ENCODE data around the gene PTPRD. TPM values are rescaled to one million over a fixed set of nuclear protein-coding genes. Genes with fewer than 3 reads are reported as not detected.

Gene PTPRD
- total RNA-seq, 1 experiment from 2014 or later, result 32.5 TPM

DNA sequence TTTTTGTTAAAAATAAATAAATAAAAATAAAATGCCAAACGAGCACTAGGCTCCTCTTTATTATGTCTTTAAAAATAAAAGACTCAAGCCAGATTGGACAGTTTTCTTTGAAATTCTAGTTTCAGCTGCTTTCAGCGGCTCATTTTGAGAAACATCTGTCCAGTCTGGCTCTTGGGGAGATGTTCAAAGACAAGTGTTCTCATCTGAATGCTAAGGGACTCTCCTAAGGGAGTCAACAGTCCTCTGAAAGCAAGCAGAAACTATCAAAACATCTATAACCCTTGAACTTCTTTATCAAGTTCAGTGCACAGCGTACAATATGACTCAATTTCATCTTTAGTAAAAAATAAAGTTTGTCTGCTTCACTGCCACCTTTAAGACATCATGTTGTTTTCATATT is 1927.0 kb downstream of the PTPRD start:
- peaks cover 5 to 22% (median 5%) of the 10 kb centered on the region in 3 experiments for H3K36me3 Mint-ChIP-seq (ENCODE audit: insufficient read depth in 1 of 3, low read depth in 3 of 3)
- Histone ChIP-seq H3T11ph (ENCODE audit: low read length) (no peak overlapping the region), H3K4me1 (ENCODE audit: insufficient read depth, low read length) (peaks cover 9% of the 10 kb centered on the region; the same call in 1 of the 2 replicates), H3K56ac (ENCODE audit: insufficient read length, low read depth, low read length) (no peak overlapping the region), H4K20me1 (ENCODE audit: control insufficient read depth, insufficient read depth, insufficient read length) (no peaks in the 10 kb centered on the region), H2BK20ac (ENCODE audit: low read depth, low read length, poor library complexity, severe bottlenecking) (no peak overlapping the region), H3K79me1 (ENCODE audit: insufficient read depth, low read depth, low read length, poor library complexity, severe bottlenecking) (no peaks in the 10 kb centered on the region), H3K4me2 (ENCODE audit: insufficient read depth, insufficient read length, low read length) (no peak overlapping the region), H4K5ac (ENCODE audit: insufficient read length, low read depth, low read length) (no peak overlapping the region), H2BK12ac (ENCODE audit: insufficient read length, low read depth, low read length) (no peak overlapping the region), H3K4ac (ENCODE audit: low read depth, low read length) (no peak overlapping the region), H3K18ac (ENCODE audit: insufficient read length, low read depth, low read length) (no peak overlapping the region), H3K14ac (ENCODE audit: insufficient read depth, low read length) (no peak overlapping the region), H4K8ac (replicated peaks; ENCODE audit: insufficient read length, low read depth, low read length) (no peak overlapping the region), H3K9me3 (ENCODE audit: control insufficient read depth, low read depth, low read length) (no peaks in the 10 kb centered on the region), H3K27me3 (ENCODE audit: insufficient read depth, low read length) (no peaks in the 10 kb centered on the region), H3K79me2 (ENCODE audit: insufficient read depth, low read length) (no peaks in the 10 kb centered on the region), H2BK5ac (ENCODE audit: insufficient read length, low read length) (no peak overlapping the region), H2BK15ac (ENCODE audit: low read depth, low read length) (no peak overlapping the region), H4K91ac (ENCODE audit: insufficient read length, low read depth, low read length) (no peak overlapping the region), H3K23ac (ENCODE audit: insufficient read length, low read depth, low read length) (no peak overlapping the region), H3K9ac (ENCODE audit: extremely low read depth, insufficient read length, low read length) (no peak overlapping the region), H2AK5ac (ENCODE audit: insufficient read length, low read length) (no peak overlapping the region), H2AFZ (ENCODE audit: low read length) (no peak overlapping the region), H3K23me2 (ENCODE audit: insufficient read length, low read depth, low read length, poor library complexity, severe bottlenecking) (no peaks in the 10 kb centered on the region), H3K27ac (ENCODE audit: insufficient read length, low read depth, low read length) (no peak overlapping the region), H2BK120ac (ENCODE audit: low read depth, low read length, poor library complexity, severe bottlenecking) (no peak overlapping the region)
- H3K27me3 Mint-ChIP-seq (ENCODE audit: low read depth), result no peaks in the 10 kb centered on the region
- peaks cover 34 to 37% of the 10 kb centered on the region in 2 experiments for H3K4me1 Mint-ChIP-seq
- H3K9me3 Mint-ChIP-seq, result peaks cover 6 to 11% of the 10 kb centered on the region in 2 experiments
- H3K27ac Mint-ChIP-seq, result no peak overlapping the region
- TF ChIP-seq, protein P1, sequence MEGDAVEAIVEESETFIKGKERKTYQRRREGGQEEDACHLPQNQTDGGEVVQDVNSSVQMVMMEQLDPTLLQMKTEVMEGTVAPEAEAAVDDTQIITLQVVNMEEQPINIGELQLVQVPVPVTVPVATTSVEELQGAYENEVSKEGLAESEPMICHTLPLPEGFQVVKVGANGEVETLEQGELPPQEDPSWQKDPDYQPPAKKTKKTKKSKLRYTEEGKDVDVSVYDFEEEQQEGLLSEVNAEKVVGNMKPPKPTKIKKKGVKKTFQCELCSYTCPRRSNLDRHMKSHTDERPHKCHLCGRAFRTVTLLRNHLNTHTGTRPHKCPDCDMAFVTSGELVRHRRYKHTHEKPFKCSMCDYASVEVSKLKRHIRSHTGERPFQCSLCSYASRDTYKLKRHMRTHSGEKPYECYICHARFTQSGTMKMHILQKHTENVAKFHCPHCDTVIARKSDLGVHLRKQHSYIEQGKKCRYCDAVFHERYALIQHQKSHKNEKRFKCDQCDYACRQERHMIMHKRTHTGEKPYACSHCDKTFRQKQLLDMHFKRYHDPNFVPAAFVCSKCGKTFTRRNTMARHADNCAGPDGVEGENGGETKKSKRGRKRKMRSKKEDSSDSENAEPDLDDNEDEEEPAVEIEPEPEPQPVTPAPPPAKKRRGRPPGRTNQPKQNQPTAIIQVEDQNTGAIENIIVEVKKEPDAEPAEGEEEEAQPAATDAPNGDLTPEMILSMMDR (conservative IDR thresholded peaks at IDR 0.05), result no peak
- no CpG with 5 or more reads among the region's 3 CpGs for WGBS (ENCODE audit: extremely low coverage, insufficient read length, low lambda C conversion rate)
- H3K4me3 Mint-ChIP-seq, result no peak overlapping the region
- no peak for DNase-seq

All from H9 (cell line).